ENCODE data around the gene ATCAY.
"Not testable (repeated sequence)": the region's sequence is repeated elsewhere in the genome, so short reads cannot be mapped to it uniquely, and the experiment has no call there.

ATCAY gene

DNA sequence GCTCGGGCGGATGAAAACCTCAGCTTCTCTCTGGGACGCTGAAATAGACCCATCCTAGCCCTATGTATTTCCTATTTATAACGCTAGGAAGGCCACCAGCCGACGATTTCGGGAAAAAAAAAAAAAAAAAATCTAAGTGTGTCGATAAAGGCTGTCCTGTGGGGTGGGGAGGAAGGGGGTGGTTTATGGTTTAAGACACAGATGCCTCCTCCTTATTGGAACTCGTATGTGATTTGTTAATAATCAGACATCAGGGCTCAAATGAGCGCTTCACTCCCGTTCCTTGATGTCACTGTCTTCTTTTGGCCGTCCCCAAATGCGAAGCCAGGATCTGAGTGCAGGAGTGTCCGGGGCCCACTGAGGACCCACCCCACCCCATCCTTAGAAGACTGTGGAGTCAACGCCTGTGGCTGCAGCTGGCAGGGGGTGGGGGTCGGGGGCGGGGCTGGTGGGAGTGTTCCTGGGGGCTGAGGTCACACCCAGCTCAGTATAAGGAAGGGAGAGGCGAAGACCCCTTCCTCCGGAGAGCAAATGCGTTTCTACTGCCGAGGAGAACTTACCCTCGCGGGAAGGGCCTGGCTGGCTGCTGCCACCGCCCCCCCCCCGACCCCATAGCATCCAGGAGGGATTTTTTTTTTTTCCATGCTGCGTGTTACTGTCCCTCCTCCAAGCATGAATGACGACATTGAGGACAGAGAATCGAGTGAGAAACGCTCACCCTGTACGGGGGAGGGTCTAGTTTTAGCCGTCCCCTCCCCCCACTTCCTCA lies 971 bp downstream of the ATCAY start:
- no peak overlapping the region for H3K4me3 ChIP-seq (ENCODE audit: low read depth, low read length)
- no peak for DNase-seq (ENCODE audit: low read depth)
- TF ChIP-seq, protein P1, sequence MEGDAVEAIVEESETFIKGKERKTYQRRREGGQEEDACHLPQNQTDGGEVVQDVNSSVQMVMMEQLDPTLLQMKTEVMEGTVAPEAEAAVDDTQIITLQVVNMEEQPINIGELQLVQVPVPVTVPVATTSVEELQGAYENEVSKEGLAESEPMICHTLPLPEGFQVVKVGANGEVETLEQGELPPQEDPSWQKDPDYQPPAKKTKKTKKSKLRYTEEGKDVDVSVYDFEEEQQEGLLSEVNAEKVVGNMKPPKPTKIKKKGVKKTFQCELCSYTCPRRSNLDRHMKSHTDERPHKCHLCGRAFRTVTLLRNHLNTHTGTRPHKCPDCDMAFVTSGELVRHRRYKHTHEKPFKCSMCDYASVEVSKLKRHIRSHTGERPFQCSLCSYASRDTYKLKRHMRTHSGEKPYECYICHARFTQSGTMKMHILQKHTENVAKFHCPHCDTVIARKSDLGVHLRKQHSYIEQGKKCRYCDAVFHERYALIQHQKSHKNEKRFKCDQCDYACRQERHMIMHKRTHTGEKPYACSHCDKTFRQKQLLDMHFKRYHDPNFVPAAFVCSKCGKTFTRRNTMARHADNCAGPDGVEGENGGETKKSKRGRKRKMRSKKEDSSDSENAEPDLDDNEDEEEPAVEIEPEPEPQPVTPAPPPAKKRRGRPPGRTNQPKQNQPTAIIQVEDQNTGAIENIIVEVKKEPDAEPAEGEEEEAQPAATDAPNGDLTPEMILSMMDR (IDR thresholded peaks at IDR 0.05; ENCODE audit: low read depth, low read length, missing control alignments) = no peak

- no peak for DNase-seq (ENCODE audit: low read depth)
- H3K4me3 ChIP-seq (ENCODE audit: low read depth, low read length) = no peak overlapping the region
- TF ChIP-seq, protein P1 (IDR thresholded peaks at IDR 0.05; ENCODE audit: low read depth, low read length, missing control alignments) = no peak
These were observed 1.5 kb downstream of the ATCAY start for GRCh38 chr19:3882041-3882384.

- DNase-seq (ENCODE audit: low read depth) = no peak
- TF ChIP-seq, protein P1 (IDR thresholded peaks at IDR 0.05; ENCODE audit: low read depth, low read length, missing control alignments) = no peak
- no peak overlapping the region for H3K4me3 ChIP-seq (ENCODE audit: low read depth, low read length)
These were observed 10.1 kb downstream of the ATCAY start for GRCh38 chr19:3890591-3890990.

DNA sequence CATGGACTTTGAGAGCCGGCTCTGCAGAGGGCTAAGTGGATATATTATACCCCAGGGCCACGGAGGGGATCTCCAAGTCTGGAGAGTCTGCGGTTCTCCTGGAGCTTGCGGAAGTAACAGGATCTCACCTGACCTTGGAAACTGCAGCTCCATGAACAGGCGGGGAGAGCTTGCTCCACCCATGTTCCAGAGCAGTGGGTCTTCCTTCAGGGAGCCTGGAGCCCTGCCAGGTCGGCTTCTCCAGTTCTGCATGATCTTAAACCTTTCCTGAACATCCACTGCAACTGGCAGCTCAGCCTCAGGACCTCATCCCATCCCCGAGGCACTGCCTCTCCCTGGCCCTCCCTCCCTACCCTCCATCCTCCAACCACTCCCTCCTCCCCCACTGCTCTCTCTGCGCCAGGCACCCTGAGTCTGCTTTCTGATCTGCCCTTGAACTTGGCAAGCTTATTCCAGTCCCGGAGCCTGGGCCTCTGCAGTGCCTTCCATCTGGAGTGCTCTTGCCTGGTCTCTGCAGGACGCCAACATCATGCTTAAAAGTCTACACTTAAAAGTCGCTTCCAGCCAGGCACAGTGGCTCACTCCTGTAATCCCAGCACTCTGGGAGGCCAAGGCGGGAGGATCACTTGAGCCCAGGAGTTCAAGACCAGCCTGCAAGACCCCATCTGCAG lies 13.2 kb downstream of the ATCAY start:
- DNase-seq (ENCODE audit: low read depth) = no peak
- H3K4me3 ChIP-seq (ENCODE audit: low read depth, low read length) = no peak overlapping the region
- TF ChIP-seq, protein P1 (IDR thresholded peaks at IDR 0.05; ENCODE audit: low read depth, low read length, missing control alignments) = no peak

DNA sequence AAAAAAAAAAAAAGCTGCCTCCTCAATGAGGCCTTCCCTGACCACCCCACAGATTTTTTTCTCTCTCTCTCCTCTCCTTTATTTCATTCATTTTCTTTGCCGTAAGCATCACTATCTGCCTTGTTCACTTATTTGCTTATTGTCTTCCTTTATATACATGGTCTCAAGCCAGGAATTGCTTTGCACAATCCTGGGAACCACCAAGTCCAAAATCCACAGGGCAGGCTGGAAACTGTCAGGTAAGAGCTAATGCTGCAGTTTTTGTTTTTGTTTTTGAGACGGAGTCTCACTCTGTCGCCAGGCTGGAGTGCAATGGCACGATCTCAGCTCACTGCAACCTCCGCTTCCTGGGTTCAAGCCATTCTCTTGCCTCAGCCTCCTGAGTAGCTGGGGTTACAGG lies 14.5 kb downstream of the ATCAY start:
- not testable (repeated sequence) for DNase-seq (ENCODE audit: low read depth); H3K4me3 ChIP-seq (ENCODE audit: low read depth, low read length)

GRCh38 chr19:3895788-3896187 lies 15.3 kb downstream of the ATCAY start:
- H3K4me3 ChIP-seq (ENCODE audit: low read depth, low read length) = no peak overlapping the region
- TF ChIP-seq, protein P1 (IDR thresholded peaks at IDR 0.05; ENCODE audit: low read depth, low read length, missing control alignments) = no peak
- no peak for DNase-seq (ENCODE audit: low read depth)

DNA sequence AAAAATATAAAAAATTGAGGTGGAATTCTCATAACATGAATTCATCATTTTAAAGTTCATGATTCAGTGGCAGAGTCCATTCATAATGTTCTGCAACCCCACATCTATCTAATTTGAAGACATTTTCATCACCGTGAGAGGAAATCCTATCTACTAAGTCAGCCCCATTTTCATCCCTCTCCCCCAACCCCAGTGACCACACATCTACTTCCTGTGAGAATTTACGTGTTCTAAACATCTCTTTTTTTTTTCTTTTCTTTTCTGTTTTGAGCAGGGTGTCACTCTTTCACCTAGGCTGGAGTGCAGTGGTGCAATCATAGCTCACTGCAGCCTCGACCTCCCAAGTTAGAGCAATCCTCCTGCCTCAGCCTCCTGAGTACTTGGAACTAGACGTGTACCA lies 17.5 kb downstream of the ATCAY start:
- no peak overlapping the region for H3K4me3 ChIP-seq (ENCODE audit: low read depth, low read length)
- TF ChIP-seq, protein P1 (IDR thresholded peaks at IDR 0.05; ENCODE audit: low read depth, low read length, missing control alignments) = no peak
- no peak for DNase-seq (ENCODE audit: low read depth)

Data from GM12864 (cell line).